ENCODE measurements around the gene MYLK4.
"Not testable (repeated sequence)": the region's sequence is repeated elsewhere in the genome, so short reads cannot be mapped to it uniquely, and the experiment has no call there.

The MYLK4 gene

DNA sequence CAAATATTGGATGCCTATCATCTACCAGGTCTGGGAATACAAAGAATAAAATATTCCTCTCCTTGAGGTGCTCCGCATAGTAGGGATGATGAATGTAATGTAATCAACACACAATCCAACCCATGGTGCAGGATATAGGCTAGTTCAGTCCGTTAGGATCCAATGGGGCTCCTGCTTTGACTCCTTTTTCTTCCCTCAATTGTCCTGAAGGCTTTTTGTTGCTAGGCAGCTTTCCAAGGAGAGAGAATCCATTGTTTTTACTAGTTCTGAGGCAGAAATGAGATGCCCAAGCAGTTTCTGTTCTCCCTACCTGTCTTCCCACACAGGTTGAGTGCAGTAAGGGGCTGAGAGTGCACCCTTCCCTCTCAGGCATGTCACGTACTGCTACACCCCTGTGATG lies 26.5 kb upstream of the MYLK4 start:
- no peak for DNase-seq (ENCODE audit: low read depth)

DNA sequence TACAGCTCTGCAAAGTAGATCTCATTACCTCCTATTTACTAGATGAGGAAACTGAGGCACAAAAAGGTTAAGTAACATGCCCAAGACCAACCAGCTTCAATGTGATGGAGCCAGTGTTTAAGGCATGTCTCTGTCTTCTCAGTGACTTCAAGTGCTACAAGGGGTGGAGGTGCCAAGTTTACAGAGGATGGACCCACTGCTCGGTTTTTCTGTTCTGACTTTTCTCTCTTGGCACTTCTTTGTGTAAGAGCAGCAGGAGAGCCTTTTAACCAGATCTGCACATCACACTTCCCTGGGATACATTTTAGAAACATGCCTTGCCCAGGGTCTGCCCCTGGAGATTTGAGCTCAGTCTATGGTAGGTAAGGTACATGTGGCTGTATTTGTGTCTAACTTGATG lies 24.3 kb upstream of the MYLK4 start:
- DNase-seq (ENCODE audit: low read depth): no peak

DNA sequence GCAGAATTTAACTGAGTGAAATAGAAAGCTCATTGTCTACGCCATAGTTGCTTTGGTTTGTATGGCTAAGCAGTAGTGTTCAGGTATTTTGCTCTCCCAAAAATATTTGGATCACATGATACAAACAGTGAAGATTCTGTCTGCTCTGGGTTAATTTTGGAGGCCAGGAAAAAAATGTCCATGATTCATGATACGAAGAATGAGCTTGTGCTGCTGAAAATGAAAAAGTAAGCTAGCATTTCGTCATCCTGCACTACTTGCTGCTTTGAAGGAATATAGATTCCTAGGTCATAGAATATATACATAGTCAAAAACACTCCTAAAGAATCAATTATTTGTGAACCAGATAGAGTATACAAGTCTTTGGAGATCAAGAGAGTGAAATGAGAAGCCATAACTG lies 22.7 kb upstream of the MYLK4 start:
- DNase-seq (ENCODE audit: low read depth): no peak

DNA sequence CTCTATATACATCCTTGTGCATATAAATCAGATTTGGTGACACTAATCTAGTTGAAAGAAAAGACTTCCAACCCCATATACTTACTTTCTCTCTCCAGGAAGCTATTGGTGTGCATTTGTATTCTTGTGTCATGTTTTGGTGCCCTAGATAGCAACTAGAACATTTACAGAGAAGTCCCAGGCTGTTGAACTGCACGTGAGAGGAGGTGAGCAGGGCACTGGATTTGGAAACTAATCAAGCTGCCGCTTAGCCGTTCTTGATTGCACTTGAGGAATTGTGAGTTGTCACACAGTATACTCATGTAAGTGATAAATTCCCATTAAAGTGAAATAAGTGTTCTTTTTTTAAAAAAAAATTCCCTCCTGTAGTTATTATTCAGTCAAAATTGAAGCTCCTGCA lies 22.1 kb upstream of the MYLK4 start:
- no peak for DNase-seq (ENCODE audit: low read depth)

DNA sequence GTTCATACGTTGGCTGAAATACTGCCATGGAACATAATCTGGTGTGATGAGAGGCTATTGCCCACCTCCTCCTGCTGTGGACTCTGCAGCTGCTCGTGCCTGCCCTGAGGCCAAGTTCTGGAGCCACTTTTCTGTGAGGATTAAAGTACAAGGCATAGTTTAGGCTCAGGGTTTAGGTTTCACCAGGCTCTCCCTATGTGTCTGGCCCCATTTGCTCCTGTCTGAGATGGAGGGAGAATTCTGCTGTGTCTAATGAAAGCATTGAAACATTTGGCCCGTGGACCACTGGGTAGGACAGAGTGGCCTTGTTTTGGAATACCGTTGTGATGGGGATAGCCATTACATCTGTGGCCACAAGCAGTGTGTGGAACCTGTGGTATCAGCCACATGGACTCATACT lies 20.4 kb upstream of the MYLK4 start:
- no peak for DNase-seq (ENCODE audit: low read depth)

DNA sequence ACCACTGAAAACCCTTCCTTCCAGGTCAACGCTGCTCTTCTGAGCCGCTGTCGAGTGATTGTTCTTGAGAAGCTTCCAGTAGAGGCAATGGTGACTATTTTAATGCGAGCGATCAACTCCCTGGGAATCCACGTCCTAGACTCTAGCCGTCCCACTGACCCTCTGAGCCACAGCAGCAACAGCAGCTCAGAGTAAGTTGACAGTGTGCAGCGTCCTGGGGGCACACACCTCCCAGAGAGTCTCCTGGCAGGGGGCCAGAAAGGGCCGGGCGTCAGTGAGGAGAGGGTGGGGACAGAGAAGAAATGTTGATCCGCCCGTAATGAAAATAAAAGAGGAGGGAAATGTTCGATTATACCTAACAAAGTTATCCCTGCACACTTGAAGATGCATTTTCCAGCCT lies 19.4 kb upstream of the MYLK4 start:
- no peak for DNase-seq (ENCODE audit: low read depth)

DNA sequence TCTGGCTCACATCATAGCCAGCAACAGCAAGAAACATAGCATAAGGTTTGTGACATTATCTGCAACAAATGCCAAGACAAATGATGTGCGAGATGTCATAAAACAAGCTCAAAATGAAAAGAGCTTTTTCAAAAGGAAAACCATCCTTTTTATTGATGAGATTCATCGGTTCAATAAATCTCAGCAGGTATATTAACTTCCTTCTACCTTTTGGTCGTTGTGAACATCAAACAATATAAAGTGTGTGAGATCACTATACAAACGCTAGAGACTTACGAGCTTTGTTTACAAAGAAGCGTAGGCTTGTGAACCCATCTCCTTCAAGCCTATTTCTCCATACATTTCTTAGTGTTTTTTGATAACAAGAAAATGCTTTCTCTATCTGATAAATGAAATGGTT lies 18.0 kb upstream of the MYLK4 start:
- DNase-seq (ENCODE audit: low read depth): no peak

DNA sequence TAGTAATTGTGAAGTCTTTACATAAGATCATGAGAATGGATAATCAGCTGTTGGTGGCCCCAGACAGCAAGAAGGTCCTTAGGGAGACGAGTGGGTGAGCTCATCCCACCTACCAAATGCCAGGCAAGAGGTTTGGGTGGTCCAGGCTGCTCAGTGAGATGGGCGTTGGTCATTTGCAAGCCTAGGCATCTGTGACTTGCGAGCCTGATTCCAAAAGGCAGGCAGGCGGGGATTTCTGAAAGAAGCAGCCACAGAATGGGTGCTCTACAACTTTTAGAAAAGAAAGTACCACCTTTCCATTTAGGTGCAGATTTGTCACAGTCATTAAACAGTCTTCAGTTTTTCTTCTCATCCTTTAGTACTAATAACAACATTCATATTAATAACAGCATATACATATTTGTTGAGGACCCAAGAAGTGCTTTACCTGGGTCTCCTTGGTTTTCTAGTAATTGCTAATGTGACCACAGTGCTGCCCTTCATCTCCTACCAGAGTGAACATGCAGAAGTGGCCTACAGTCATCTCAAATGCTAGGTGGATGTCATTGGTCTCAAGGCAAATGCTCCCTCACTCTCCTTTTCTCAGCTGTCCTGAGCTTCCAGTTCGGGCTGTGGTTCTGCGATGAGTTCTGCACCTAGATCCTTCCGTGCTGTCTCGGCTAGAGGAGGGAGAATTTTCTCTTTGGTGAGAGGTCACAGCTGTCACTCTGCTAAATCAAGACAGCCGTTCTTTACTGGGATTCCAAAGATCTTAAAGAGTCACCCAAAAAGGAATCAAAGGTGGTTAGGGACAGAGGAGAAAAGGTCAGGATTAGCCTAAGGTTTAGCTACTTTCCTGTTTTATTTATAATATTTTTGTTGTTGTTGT lies 17.2 kb upstream of the MYLK4 start:
- no peak for DNase-seq (ENCODE audit: low read depth)

DNA sequence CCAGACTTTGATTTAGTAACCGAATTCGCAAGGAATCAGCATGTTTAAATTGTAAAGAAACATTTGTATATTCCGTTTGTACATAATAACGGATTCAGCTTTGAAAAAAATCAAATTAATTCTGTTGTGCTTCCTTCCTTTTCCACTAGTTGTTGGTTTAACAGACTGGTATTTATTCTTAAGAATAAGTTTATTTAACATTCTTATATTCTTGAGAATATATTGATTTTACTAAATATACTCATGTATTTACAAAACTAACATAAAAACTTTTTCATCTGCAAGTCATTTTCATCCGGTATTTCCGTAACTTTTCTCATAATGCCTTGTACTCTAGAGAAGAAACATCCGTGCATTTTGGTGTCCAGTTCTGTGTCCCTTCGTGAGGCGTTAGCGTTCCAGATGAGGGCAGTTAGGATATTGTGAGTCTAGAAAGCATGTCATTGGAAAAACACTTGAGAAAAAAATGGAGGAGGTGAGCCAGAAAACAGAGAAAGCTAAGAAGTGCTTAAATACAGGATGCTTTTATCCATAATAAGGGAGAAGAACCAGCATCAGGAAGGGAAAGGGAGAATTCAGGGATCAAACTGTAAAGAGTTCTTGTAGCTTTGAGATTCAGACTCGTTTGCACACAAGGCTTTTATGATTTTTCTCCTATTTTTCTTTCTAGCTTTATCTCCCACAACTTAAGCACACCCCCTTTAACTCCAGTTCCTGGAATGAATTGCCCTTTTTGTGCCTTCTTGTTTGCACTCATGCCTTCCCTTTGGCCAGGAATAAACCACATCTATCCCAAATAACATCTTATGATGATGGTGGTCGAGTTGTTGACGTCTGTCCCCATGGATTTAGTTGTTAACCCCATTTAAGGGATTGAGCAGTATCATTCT lies 16.3 kb upstream of the MYLK4 start:
- DNase-seq (ENCODE audit: low read depth): no peak

DNA sequence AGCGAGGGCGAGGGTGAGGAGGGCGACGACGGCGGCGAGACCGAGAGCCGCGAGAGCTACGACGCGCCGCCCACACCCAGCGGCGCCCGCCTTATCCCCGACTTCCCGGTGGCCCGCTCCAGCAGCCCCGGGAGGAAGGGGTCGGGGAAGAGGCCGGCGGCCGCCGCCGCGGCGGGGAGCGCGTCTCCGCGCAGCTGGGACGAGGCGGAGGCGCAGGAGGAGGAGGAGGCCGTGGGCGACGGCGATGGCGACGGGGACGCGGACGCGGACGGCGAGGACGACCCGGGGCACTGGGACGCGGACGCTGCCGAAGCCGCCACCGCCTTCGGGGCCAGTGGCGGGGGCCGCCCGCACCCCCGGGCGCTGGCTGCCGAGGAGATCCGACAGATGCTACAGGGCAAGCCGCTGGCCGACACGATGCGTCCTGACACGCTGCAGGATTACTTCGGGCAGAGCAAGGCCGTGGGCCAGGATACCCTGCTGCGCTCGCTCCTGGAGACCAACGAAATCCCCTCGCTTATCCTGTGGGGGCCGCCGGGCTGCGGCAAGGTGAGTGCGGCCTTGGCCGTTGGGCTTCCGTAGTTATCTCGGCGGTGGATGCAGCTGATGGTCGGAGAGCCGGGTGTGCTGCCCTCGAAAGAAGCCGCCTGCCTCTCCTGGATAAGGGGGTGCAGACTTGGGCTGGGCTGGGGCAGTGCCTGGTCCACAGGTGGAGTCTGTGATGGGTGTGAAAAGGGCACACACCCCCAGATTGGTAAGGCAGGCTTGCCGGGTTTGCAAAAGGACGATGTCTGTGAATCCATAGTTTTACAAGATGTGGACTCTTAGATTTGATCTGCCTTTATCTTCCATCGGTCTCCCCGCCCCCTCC lies 15.4 kb upstream of the MYLK4 start:
- DNase-seq (ENCODE audit: low read depth): peak; percentile 30

DNA sequence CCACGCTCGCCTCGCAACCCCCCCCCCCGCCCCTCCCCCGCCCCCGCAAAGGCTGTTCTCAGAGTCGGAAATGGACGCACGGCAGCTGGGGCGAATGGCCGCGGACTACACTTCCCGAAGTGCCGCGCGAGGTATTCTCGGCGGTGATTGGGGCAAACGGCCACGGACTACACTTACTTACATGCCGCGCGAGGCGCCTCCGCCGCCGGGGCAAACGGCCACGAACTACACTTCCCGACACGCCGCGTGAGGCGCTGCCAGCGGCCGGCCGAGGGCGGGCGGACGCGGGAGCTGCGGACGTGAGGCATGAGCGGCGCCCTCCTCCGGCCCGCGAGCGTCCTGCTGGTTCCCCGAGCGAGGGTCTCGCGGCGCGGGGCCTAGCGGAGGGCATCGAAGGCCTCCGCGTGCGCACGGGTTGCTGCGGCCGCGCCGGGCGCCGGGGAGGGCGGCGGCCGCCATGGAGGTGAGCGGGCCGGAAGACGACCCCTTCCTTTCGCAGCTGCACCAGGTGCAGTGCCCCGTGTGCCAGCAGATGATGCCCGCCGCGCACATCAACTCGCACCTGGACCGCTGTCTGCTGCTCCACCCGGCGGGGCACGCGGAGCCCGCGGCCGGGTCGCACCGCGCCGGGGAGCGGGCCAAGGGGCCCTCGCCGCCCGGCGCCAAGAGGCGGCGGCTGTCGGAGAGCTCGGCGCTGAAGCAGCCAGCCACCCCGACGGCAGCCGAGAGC lies 14.6 kb upstream of the MYLK4 start, which contains the start of gene WRNIP1:
Gene WRNIP1, plus strand, starts transcription at position 228 of the 730 bp plus-strand sequence. Its CDS starts 230 bp downstream, at position 458.
- peak; percentile 97 for DNase-seq (ENCODE audit: low read depth)

DNA sequence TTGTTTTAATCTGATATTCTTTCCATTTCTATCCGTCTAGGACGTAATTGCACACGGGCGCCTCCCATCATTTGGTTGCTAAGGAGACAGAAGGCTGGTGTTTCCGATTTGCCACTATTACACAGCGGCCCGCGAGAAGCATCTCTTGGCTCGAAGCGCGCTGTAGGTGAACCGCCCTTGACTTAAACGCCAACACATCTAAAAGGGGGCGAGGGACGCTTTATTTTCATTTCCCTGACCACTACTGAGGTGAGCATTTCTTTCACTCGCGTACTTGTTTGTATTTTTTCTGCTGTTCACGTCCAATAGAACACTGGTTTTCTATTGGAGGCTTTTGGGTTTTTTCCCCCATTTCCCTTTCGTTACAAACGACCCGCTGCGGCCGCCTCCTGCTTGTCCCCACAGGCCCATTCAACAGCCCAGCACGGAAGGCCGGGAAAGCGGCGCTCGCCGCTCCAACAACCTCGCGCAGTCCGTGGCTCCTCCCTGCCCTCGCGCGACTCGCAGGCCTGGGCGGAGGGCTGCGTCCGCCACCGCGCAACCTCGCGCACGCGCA lies 14.0 kb upstream of the MYLK4 start:
- DNase-seq (ENCODE audit: low read depth): peak; percentile 34

DNA sequence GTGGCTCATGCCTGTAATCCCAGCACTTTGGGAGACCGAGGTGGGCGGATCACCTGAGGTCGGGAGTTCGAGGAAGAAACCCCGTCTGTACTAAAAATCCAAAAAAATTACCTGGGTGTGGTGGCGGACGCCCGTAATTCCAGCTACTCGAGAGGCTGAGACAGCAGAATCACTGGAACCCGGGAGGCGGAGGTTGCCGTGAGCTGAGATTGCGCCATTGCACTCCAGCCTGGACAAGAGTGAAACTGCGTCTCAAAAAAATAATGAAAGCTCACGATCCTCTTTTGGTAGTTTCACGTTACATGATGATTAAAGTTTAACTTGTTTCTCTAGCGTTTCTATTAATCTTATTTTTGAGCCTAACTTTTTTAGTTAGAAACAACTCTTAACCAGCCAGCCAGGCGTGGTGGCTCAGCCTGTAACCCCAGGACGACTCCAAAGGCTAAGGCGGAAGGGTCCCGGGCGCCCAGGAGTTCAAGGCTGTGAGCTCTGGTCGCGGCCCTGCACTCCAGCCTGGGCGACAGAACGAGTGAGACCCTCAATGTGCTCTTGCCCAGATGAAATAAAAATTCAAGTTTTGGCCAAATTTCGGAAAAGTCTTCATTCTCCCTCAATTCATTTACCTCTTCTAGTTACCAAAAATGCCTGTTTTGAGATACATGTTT lies 13.3 kb upstream of the MYLK4 start:
- no peak for DNase-seq (ENCODE audit: low read depth)

DNA sequence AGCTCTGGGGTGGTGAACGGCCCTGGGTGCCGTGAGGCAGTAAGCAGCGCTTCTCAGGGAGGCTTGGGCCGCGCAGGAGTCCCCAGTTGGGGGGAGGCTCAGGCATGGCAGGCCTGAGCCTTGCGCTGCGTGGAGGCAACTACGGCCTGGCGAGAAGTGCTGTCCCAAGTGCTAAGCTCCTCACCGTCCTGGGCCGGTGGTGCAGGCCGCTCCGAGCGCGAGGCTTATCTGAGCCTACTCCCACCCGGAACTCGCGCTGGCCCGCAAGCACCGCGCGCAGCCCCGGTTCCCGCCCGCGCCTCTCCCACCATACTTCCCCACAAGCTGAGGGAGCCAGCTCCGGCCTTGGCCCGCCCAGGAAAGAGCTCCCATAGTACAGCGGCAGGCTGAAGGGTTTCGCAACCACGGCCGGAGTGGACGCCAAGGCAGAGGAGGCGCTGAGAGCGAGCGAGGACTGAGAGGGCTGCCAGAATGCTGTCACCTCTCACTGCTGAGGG lies 12.7 kb upstream of the MYLK4 start:
- no peak for DNase-seq (ENCODE audit: low read depth)

DNA sequence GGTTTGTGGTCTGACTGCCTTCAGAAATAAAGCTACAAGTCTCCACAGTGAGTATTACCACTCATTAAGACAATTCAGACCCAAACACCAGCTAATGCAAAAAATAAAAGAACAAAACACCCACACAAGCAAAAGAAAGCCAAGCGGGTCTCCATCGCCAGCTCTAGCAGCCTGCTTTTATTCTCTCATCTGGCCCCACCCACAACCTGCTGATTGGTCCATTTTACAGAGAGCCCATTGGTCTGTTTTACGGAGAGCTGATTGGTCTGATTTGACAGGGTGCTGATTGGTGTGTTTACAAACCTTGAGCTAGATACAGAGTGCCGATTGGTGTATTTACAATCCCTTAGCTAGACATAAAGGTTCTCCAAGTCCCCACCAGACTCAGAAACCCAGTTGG lies 12.1 kb upstream of the MYLK4 start:
- DNase-seq (ENCODE audit: low read depth): not testable (repeated sequence)

DNA sequence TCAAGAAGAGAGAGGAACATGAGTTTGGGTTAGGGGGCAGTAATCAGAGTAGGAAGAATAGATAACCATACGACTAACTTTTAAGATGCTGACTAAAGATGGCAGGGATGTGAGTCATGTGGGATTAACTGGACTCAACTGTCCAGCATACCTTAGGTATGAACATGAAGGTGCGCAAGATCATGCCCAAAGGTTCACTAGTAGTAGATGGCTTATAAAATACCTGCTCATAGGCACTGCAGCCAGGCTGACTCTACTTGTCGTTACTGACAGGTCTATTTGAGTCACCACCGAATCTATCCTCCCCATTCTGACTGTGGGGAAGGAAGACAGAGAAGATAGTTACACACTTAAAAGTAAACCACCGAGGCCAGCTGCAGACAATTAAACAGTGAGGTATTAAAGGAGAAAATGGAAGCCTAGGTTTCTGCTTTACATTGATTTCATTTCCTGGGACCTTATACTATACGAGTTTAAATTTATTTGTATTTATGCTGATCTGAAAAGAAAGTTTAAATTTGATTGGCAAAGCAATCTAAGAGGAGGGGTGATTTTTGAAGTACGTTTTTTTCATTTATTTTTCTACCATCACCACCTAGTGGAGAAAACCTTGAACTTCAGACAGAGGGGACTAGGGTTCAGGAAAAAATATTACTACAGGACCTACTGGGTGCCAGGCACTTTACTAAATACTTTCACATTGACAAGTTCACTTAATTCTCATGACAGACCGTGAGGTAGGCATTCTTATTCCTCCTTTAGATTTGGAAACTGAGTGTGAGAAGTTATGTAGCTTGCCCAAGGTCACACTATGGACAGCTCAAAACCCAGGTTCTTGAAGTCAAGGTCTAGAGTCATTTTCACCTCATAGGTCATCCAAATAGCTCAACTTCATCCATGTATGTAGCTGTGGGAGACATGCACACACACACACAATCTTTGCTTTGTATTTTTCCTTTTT lies 10.4 kb upstream of the MYLK4 start:
- no peak for DNase-seq (ENCODE audit: low read depth)

DNA sequence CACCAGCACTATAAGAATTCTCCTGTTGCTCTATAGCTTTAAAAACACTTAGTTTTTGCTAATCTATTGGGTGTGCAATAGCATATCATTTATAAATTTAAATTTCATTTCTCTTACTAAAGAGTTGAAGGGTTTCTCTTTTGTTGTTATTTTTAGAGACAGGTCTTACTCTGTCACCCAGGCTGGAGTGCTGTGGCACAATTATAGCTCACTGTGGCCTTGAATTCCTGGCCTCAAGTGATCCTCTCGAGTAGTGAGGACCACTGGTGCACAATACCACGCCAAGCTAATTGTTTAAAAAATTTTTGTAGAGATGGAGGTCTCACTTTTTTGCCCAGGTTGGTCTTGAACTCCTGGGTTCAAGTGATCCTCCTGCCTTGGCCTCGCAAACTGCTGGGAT lies 8.3 kb upstream of the MYLK4 start:
- DNase-seq (ENCODE audit: low read depth): no peak

DNA sequence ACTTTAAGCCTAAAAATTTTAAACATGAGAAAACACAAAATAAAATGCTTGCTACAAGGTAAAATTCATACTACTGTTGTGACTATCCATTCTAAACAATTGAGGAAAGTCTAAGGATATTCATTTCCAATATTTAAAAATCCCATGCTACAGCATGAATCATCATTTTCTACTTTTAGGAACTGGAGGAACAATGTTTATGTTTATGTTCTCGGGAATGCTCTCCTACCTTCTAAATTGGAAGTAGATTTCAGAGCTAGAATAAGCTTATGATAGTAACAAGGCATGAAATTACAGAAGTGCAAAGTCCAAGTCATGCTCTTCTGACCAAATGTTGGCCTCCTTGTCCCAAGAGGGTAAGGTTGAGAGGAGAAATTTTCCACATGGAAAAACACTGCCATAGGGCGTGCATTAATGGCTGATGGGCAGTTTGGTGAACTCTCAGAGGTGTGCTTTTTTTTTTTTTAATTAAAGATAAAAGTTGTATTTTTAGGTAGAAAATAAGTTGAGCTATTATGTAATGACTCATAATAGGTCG lies 6.0 kb upstream of the MYLK4 start:
- DNase-seq (ENCODE audit: low read depth): no peak

DNA sequence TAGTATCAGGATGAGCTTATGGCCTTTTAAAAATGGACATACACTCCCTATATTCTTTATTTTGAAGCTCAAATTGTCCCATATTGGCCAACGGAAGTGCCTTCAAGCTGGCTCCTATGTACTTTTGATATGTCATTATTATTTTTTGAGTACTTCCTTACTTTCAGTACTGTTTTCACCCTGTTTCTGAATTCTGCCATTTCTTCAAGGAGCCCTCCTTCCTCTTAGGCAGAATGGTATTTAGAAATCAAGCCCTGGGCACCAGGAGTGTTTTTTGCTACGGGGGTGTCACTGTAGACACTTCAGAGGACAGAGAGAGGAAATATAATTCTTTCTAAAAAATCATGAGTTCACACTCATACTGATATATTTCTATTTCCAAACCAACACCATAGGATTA lies 5.5 kb upstream of the MYLK4 start:
- no peak for DNase-seq (ENCODE audit: low read depth)
